Peyer's patch (tissue), 4 donors: ENCODE measurements around the gene ARFGAP1.

Experiments used
- POLR2A ChIP-seq, 2 donors: fragments of 450-650 bp; IDR thresholded peaks; one replicate each; pipeline ENCODE4 v1.5.1; 2017; ENCODE audit warnings: antibody characterized with exemption in 2 of 2, mild to moderate bottlenecking in 2 of 2, moderate library complexity in 2 of 2
- TF ChIP-seq, protein P1 (sequence below), 6 experiments: fragments of 450-650 bp in 4 of 6; fragments of 200-600 bp in 2 of 6; sonication (generic) in 1 of 6; IDR thresholded peaks; one replicate each; pipeline ENCODE4 v1.5.1; 2017 to 2019; ENCODE audit warnings: antibody characterized with exemption in 6 of 6, mild to moderate bottlenecking in 3 of 6, moderate library complexity in 1 of 6

DNA sequence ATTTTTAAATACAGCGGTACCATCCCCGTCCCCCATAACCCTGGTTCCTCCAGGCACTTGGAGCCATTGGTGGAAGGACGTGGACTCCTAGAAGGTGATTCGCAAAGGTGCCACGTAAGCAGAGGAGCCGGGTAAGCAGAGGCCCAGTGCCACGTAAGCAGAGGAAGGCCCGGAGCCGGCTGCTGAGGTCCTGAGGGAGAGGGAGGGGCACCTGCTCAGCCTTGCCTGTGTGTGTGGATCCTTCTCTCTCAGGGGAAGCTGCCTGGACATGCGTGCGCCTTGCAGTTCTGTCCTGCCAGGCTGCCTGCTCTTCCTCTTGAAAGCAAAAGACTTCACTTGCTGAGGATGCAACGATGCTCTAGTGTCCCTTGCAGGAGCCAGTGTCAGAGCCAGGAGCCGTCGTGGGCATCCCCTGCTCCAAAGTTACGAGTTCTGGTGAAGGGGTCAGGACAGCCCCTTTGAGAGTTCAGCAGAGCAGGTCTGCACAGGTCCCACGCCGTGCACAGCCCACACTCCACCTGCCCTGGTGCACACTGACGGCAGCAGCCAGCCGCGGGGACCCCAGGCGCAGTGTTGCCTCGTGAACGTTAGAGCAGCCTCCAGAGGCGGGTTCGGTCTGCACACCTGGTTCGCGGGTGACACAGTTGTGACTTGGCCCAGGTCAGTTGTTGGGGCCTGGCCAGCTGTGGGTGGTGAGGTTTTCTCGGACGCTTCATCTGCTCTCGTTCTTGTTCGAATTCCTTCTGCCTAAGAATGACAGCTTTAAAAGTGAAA lies 16.5 kb upstream of the ARFGAP1 start:
- TF ChIP-seq, protein P1, sequence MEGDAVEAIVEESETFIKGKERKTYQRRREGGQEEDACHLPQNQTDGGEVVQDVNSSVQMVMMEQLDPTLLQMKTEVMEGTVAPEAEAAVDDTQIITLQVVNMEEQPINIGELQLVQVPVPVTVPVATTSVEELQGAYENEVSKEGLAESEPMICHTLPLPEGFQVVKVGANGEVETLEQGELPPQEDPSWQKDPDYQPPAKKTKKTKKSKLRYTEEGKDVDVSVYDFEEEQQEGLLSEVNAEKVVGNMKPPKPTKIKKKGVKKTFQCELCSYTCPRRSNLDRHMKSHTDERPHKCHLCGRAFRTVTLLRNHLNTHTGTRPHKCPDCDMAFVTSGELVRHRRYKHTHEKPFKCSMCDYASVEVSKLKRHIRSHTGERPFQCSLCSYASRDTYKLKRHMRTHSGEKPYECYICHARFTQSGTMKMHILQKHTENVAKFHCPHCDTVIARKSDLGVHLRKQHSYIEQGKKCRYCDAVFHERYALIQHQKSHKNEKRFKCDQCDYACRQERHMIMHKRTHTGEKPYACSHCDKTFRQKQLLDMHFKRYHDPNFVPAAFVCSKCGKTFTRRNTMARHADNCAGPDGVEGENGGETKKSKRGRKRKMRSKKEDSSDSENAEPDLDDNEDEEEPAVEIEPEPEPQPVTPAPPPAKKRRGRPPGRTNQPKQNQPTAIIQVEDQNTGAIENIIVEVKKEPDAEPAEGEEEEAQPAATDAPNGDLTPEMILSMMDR (IDR thresholded peaks at IDR 0.05): no peak
- TF ChIP-seq POLR2A (IDR thresholded peaks at IDR 0.05): no peak
